ENCODE measurements around the gene ZIC2.

The ZIC2 gene

DNA sequence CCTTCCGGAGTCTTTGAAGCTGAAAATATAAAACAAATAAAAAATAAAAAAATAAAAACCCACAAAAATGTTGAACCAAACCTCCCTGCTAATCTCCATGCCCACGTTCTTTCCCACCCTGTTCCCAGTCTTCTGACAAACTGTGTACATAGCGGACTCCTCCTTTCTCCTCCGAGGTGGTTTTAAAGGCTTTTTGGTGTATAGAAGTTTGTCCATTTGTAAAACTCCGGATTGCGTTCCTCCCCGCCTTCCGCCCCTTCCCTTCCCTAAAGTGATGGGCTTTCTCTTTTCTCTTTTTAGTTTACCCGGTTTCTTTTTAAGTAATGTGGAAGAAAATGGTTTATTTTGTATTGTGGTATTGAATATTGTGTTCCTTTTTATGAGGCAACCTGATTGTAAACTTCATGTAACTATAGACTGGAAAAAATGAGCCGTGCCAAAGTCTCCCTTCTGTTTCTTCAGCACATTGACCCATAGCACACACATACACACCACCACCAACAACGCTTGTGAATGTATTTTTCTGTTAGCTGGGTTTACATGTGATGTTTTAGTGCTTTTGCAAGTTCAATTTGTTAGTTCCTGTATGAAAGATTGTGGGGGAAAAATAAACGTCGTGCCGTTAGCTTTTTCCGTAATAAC lies 4.4 kb downstream of the ZIC2 start:
- DNase-seq (ENCODE audit: low spot score) = peak; percentile 52

DNA sequence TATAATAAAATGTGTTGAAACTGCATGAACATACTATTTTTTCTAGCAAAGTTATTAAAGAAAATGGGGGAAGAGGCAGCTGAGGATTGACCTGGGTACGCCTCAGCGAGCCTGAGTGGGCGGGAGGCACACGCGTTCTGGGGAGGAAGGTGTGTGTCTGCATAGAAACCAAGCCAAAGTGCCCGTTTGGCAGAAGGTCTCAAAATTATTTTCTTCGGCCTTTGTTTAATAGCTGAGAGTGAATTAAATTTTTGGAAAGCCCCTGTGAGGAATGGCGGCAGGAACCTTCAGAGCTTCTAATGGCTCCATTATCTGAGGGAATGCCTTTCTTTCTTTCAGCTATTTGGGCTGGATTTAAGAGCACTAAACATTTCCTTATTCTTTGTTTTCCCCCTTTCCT lies 5.2 kb downstream of the ZIC2 start:
- DNase-seq (ENCODE audit: low spot score) = peak; percentile 78

DNA sequence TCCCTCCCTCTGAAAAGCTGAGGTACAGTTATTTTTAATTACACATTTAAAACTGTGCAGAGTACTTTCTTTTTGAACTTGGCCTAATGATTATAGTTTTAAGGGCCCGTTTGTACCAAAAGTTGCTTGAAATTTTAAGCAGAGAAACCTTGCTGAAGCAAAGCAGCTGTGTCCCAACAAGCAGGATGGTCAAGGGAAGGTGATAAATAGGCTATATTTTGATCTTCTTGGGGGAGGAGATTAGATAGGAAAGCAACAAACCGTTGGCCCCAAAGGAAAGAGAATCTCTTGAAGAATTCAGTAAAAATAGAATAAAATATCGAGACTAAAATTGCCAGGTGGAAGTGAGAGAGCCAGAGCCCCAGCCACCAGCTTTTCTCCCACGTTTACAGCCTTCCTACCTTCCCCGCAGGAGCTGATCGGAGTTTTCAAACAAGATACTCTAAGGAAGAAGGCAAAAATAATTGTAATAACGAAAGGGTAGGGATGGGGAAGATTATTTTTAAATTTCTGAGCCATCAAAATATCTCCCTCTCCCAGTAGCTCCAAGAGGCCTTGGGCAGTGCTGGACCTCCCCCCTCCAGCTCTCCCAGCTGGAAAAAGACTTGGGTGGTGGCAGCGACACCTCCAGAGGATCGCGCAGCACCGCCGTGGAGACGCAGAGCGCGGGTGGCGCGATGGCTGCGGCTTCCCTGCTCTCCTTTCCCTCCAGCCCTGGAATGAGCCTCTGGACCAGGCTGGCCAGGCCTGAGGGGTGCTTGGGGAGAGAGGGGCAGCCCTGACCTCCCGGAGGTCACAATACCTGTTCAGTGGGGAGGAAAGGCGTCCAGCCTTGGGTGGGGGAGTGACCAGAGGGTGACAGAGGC lies 5.8 kb downstream of the ZIC2 start:
- peak; percentile 59 for DNase-seq (ENCODE audit: low spot score)

DNA sequence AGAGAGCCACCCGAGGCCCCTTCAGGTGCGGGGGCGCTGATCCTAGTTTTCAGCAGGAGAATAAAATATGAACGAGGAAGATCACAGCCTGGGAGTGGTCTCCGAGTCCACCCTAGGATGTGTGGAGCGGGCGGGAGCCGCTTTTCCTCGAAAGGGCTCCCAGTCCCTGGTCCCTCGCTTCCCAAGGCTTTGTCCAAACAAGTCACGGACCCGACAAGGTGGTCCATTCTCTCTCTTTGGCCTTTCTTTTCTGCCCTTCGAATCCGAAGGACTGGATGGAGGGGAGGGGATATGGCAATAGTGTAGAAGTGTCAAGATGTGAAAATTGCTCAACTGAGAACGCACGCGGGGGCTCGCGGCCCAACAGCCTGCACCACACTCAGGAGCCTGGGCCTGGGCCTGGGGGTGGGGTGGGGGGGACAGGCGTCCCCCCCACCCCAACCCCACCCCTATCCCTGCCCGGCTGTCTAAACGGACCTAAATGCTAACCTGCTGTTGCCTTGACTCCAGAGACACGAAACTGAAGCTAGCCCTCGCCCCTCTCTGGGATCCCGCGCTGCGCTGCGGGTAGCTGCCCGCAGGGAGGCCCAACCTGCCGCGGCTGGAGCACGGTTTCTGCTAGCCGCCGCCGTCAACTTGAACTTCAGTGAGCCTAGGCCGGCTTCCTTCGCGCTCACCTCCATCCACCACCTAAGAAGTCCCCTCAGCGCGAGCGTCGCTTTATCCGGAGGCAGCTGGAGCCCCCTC lies 7.1 kb downstream of the ZIC2 start:
- peak; percentile 56 for DNase-seq (ENCODE audit: low spot score)

DNA sequence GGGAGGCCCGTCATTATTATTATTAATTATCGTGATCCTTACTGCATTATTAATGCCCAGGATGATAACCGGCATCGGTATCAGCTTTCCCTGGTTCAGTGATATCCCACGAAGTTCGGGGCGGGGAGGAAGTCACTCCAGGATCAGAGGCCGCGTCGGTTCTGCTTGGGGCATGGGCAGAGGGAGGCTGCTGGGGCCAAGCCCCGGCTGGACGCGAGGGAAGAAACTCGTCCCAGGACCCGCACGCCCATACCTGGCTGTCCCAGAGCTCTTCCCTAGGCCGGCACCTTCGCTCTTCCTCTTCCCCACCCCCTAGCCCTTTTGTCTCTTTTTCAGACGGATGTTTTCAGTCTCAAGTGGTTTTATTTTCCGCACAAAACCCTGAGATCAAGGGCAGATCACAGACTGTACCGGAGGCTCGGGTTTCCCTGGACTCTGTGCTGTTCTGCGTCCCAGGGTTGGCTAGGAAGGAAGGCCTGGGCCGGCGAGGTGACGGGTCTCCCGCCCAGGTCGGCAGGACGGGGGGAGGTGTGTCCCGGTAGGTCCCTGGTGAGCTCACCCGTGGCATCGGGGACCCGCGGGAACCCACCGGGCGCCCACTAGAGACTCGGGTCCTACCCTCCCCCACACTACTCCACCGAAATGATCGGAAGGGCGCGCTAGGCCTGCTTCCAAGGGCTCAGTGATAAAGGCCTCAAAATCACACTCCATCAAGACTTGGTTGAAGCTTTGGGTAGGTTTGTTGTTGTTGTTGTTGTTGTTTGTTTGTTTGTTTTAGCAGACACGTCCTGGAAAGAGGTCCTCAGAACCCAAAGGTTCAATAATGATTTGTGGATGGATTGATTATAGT lies 7.9 kb downstream of the ZIC2 start:
- DNase-seq (ENCODE audit: low spot score) = peak; percentile 51

DNA sequence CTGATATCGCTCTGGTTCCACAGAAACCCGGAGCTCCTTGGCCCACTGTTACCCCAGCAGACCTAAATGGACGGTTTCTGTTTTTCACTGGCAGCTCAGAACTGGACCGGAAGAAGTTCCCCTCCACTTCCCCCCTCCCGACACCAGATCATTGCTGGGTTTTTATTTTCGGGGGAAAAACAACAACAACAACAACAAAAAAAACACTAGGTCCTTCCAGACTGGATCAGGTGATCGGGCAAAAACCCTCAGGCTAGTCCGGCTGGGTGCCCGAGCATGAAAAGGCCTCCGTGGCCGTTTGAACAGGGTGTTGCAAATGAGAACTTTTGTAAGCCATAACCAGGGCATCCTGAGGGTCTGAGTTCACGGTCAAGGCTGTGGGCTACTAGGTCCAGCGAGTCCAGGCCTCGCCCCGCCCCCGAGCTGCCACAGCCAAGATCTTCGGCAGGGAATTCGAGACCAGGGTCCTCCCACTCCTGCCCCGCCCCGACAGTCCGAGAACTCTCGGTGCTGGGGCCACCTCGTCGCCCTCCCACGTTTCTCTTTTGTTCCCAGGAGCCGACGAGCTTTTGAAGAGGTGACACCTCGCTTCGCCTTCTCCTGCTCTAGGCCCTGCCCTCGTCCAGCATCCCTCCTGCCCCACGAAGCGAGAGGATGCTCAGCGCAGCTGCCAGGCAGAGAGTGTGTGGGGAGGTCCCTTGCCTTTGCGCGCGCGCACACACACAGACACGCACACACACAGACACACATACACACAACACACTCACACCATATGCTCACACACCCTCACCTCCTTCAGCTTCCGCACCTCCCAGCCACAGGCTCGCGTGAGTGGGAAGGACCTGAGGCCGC lies 8.8 kb downstream of the ZIC2 start:
- peak; percentile 77 for DNase-seq (ENCODE audit: low spot score)

DNA sequence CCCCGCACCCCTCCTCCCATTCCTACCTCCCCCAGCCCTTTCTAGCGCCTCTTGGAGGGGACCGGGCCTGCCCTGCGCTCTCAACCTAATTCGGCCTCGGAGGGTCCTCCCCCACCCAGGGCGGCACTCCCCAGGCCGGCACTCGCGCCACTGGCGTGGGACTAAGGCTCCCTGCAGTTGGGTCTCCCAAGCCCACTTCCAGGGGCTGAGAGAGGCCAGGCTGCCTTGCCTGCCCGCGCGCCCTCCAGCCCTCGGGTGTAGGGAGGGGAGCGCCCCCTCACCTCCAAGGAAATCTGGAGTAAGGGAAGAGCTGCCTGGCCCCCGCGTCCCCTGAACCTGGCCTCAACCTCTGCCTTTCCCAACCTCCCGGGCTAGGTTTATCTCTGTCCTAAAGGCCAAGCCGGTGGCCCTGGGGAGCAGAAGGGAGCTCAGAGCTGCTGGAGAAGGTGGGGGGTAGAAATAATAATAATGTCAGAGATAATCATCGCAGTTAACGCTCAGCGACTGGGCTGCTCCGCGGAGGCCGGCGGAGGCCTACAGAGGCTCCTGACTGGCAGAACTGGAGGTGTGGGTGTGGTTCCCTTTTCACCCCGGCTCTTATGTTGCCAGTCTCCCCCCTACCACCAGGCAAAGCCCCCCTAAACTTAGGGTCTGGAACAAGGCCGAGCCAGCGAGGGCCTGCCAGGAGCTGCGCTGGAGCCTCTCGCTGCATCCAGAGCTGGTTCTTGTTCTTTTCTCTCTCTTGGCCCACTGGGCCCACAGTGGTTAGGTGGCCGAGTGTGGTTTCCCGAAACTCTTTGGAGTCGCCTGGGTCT lies 9.6 kb downstream of the ZIC2 start:
- DNase-seq (ENCODE audit: low spot score) = peak; percentile 44

DNA sequence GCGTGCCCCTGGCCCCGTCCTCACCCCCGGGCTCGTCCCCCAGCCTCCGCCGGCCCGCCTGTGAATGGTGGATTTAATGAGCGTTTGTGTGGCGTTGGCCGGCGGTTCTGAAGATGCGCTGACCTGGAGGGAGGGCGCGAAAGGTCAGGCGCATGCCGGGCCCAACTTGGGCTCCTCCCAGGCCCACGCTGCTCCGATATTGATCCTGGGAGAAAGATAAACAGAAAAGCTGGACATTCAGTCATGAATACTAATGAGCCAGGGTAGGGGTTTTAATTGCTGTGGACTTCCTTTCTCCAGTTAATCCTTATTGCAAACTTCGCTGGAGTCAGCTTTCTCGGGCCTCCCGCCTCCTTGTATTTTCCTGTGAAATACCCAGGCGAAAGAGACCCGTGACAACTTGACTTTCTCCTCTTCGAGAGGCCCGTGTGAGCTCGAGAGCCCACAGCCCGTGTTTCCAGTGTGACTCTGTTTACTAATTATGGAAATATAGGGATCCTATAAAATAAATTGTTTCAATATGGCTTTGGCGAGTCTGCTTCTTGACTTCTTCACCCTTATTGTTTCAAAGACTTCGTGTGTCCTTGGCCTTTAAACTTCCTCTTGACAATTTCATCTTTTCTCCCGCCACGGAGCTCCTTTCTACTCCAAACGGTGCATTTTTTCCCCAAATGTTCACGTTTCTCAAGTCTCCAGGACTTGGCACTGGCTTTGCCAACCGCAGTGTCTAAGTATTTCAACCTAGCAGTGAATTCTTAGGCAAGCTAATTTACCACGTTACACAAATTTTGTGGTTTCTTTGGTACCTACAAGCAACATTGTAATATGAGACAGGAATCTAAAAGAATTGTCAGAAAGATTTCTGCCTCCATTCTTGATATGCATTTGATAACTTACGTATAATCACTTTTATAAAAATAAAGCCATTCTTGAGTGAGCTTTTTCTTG lies 10.5 kb downstream of the ZIC2 start:
- peak; percentile 69 for DNase-seq (ENCODE audit: low spot score)

DNA sequence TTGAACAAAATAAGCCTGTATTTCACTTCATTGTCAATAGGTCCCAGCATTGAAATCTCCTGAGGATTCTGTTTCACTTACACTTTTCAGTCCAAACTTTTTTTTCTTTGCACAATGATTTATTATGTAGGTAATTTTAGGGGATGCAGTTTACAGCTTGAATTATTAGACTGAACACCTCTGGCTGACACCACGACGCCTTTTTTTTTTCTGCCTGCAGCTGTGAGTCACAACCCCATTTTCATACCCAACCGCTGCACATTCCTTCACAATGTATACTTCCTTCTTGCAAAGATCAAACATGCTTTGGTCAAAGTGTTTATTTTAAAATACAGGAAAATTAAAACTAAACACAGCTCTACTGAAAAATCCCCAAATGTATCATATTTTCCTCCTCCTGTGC lies 11.4 kb downstream of the ZIC2 start:
- peak; percentile 20 for DNase-seq (ENCODE audit: low spot score)

DNA sequence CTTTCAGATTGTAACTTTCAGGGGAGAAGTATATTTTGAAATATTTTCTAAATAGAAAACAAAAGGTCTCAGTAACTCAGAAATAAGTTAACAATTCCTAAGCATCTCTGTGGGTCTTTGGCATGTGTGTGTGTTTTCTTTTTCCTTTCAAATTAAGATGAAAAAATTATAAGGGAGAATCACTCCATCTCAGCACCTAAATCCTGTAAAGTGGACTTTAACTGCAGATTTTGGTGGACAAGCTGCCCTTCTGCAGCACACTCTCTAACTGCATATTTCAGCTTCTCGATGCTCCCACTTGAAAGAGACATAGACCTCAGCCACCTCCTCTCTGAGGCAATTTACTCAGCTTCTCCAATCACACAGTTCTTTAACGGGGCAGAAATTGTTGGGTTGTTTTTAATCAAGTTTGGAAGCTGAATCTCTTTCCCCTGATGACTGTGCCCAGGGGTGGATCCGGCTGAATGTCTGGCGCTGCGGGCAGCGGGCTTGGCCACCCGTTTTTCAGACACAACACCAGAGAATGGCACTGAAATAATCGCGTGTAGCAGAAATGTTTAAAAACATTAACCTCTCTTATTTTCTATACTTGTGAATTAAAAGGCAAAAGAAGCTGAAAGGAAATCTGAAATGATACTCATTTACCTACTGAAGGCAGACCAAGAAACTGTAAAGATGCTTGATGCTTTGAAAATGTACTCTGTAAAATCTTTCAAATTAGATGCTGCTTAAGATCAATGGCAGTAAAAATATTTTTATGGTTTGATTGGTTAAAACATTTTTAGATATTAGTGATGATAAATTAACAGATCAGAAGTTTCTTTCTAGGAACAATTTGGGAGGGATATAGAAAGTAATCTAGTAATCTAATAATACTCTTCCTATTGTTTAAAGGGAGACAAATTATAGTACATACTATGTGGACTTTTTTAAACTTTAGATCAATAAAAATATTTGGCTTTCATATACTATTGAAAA lies 12.4 kb downstream of the ZIC2 start:
- DNase-seq (ENCODE audit: low spot score) = peak; percentile 68

DNA sequence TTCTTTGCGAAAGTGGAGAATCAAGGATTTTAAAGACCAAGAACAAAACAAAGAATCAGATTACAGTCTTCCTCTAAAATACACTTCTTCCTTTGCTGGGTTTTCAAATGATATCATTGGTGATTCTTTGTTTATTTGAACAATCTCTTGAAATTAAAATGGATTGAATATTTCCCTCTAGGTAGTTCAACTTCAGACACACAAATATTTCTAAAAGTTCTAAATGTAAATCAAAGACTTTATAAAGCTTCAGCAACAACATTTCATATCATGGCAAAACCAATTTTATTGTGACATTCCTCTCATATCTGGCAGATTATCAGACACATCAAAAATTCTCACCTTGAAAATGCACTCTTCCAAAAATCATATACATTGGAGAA lies 13.0 kb downstream of the ZIC2 start:
- peak; percentile 22 for DNase-seq (ENCODE audit: low spot score)

DNA sequence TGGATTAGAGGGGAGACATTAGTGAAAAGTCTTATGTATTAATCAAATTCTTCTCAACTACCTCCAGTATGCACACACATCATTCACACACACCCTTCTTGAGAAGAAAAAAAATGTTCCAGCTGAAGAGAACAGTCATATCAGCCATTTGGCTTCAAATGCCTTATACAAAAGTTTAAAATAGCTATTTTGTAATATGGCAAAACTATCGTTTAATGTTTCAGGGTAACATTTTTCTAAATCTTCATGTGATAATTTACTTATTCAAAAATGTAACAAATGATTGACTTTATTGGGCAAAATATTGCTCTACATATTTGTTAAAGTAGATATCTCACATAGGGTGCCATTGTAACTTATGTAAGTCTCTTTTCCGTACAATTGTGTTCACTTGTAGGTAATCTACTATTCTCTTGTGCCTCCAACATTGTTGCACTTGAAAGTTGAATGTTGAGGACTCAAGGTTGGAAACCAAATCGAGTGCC lies 13.6 kb downstream of the ZIC2 start:
- peak; percentile 35 for DNase-seq (ENCODE audit: low spot score)

DNA sequence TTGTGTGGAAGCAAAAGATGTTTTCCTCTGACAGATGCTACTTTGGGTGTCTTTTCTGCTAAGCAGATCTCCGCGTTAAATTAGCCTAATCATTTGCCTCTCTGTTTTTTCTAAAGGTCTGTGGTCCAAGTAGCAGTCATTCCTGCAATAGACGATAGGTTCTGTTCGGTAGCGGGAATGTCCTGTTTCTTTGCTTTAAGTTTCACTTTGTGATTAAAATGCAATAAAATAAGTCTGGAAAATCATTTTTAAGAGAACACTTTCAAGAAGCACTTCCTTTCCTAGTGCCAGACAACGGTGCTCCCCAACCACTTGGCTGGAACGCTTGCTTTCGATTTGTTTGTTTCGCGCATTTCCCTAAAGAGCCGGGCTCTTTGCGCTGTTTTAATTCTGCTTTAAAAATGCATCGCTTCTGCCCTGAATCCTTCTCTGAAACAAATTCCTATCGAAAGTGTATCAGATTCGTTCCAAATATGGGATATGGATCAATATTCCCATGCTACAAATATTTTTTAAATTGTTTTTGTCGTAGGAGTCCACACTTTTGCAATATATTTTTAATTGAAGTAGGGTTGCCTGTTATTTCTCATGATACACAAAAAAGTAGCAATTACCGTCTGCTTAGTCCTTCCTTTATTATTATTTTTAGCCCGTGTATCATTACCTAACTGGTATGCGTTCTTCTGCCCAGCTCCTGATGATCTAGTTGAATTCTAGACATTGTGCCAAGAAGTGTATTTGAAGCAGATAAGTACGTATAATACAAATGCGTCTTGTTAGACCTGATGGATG lies 14.2 kb downstream of the ZIC2 start:
- peak; percentile 79 for DNase-seq (ENCODE audit: low spot score)

DNA sequence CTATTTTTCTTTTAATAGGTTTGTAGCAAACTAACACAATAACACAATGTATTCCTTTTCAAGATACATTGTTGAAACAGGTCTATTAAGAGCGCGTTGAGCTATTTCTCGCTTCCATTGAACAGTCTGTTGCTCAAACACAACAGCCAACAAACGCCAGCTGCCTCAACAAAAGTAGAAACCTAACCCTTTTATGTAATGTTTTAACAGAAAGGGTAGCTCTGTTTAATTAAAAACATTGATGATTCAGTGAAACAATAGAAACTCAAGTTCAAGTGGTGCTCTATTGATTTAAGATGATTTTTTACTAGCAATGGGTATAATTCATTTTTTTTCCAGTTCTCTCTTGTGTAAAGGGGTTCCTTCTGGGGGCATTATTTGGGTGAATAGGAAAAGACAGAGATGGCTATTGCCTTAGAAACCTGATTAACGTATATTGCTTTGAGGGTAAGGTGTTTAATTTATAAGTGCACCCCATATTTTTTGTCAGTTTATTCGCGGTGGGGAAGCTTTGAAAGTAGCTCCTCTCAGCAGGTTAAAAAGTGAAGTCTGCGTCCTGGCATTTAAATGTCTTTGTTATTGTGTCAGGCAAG lies 14.9 kb downstream of the ZIC2 start:
- DNase-seq (ENCODE audit: low spot score) = peak; percentile 86

DNA sequence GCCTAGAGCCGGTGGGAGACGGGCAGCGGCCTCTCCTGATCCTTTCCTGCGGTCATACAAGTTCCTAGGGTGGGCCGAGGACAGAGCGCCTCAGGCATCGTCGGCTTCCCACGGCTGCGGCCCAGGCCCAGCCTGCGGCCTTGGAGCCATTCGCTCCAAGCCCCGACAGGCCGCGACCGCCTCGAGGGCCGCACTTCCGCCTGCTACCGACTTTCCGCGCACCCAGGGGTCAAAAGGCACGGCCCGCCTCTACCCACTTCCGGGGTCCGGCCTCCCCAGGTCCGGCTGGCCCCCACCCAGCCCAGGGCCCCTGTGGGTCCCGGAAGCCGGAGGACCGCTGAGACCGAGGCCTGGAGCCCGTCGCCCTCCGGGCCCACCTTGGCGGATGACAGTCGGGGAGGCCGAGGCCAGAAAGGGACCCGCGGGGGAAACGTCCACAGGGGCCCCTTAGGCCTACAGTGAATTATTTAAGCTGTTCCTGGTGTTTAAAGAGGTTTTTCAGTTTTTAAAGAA lies 16.2 kb downstream of the ZIC2 start:
- no peak for DNase-seq (ENCODE audit: low spot score)

DNA sequence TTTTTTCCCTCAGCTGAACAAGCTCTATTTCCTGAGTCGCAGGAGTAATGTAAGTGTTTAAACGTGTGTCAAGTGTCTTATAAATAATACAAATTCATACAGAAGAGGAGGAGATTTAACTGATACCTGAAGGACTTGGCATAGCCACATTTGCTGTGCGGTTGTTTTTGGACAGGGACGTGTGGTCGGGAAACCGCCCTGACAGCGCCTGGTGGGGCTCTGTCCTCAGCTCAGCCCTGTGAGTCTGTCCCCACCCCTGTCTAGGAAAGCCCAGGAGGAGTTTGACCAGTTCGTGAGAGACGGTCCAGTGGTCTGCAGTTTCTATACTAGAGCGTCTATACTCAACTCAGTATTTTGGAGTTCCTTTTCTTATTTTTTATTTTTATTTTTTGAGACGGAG lies 16.7 kb downstream of the ZIC2 start:
- DNase-seq (ENCODE audit: low spot score) = peak; percentile 24

Measured in cerebellar cortex (tissue), 1 donor.